H1 (cell line): ENCODE results near the gene RPS6KA2. TPM values are rescaled to one million over a fixed set of nuclear protein-coding genes. Genes with fewer than 3 reads are reported as not detected.

Experiments
- BACH1 ChIP-seq: IDR thresholded peaks from 2 replicates; pipeline ENCODE4 v1.6.1; 2012; ENCODE audit warnings: low read length, improper control_type of control experiment
- CBX5 ChIP-seq: fragments of 300-800, 300-1000 bp; sonication (generic); IDR thresholded peaks from 2 replicates; pipeline ENCODE4 v1.7.1; 2016; ENCODE audit warnings: antibody characterized with exemption, low read length, low read depth
- CHD1 ChIP-seq: IDR thresholded peaks from 2 replicates; pipeline ENCODE4 v1.6.1; 2012; ENCODE audit warnings: low read depth, low read length, improper control_type of control experiment
- CTCF ChIP-seq, 3 experiments: IDR thresholded peaks; 1 replicate in 2 of 3; 2 replicates in 1 of 3; pipeline versions ENCODE4 v1.5.1 to v1.6.1; 2011; ENCODE audit warnings: low read length in 3 of 3, mild to moderate bottlenecking in 3 of 3, inconsistent platforms in 2 of 3, low read depth in 1 of 3, moderate library complexity in 1 of 3; ENCODE audit not compliant: insufficient read depth in 1 of 3; ENCODE audit errors: control extremely low read depth in 1 of 3
- HDAC6 ChIP-seq: IDR thresholded peaks from one replicate; pipeline ENCODE4 v1.7.1; 2012; ENCODE audit warnings: low read depth, mild to moderate bottlenecking, inconsistent platforms, low read length, moderate library complexity
- KDM4A ChIP-seq: IDR thresholded peaks from one replicate; pipeline ENCODE4 v1.7.1; 2012; ENCODE audit warnings: low read depth, mild to moderate bottlenecking, moderate library complexity, low read length, inconsistent platforms; ENCODE audit not compliant: severe bottlenecking
- SP1 ChIP-seq: IDR thresholded peaks from 2 replicates; pipeline ENCODE4 v1.6.1; 2011; ENCODE audit warnings: low read depth, low read length
- USF2 ChIP-seq: IDR thresholded peaks from 2 replicates; pipeline ENCODE4 v1.6.1; 2011; ENCODE audit warnings: low read length, improper control_type of control experiment
- polyA plus RNA-seq, 7 experiments: library from polyadenylated mRNA; depleted of rRNA in 3 of 7; stranded (reverse) in 5 of 7; unstranded in 2 of 7; fragments of >200 nt in 5 of 7; fragments of 200-250 nt in 2 of 7; gene quantifications; 1 replicate in 5 of 7; 2 replicates in 1 of 7; 4 replicates in 1 of 7; pipeline versions ENCODE4 v1.2.1 to v1.2.3, GENCODE V29; 2011 to 2013; ENCODE audit warnings: missing spikeins in 2 of 7, mixed read lengths in 2 of 7
- total RNA-seq: library from RNA; stranded (reverse); fragmentation: NEBNext Ultra II Directional; extraction: Animal tissue kit (Norgen Biotek cat#: 25700); gene quantifications from 2 replicates; pipeline ENCODE4 v1.2.1, GENCODE V29; 2021

The RPS6KA2 gene
- total and polyA plus RNA-seq, 2 of the 8 experiments (the other 6 are each of a cell fraction or from before 2014, with no cell fraction given) = 8.8 to 25.7 TPM

- no peak for TF ChIP-seq HDAC6
- no peak for TF ChIP-seq SP1
- TF ChIP-seq BACH1 = no peak
- no peak for TF ChIP-seq USF2
- no peak for TF ChIP-seq CHD1
- no peak for TF ChIP-seq CBX5
- no peak for TF ChIP-seq CTCF (IDR thresholded peaks at IDR 0.05; ENCODE audit: control extremely low read depth in 1 of 3, insufficient read depth in 1 of 3, low read depth in 1 of 3, low read length in 3 of 3)
- TF ChIP-seq KDM4A = no peak
- TF ChIP-seq, all 59 proteins: peak for 0
Observed at GRCh38 chr6:166583230-166583965, 43.7 kb downstream of the RPS6KA2 start (continued).
